HepG2 (cell line): Measurements from ENCODE around the gene CHRNB1. TPM values are rescaled to one million over a fixed set of nuclear protein-coding genes. Genes with fewer than 3 reads are reported as not detected.

Source experiments
- AGO2 ChIP-seq: fragments of 200-400 bp; formaldehyde crosslinking; optimal IDR thresholded peaks from 2 replicates; pipeline ENCODE3; 2017; ENCODE audit warnings: mild to moderate bottlenecking, low read depth, low read length, moderate library complexity
- GTF3A ChIP-seq: sonication (generic); formaldehyde crosslinking; conservative IDR thresholded peaks from 2 replicates; pipeline ENCODE4 v1.4.0; 2020; ENCODE audit warnings: mild to moderate bottlenecking, missing genetic modification reagents
- KLF11 ChIP-seq: IDR thresholded peaks from 2 replicates; pipeline ENCODE4 v1.6.1; 2016; ENCODE audit warnings: missing compliant biosample characterization
- MED8 ChIP-seq: sonication (generic); formaldehyde crosslinking; IDR thresholded peaks from 2 replicates; pipeline ENCODE4 v1.8.1; 2023; ENCODE audit warnings: mild to moderate bottlenecking, missing genetic modification reagents; ENCODE audit not compliant: insufficient replicate concordance
- PITX1 ChIP-seq: sonication (generic); formaldehyde crosslinking; IDR thresholded peaks from 2 replicates; pipeline ENCODE4 v1.5.1; 2020; ENCODE audit warnings: mild to moderate bottlenecking, missing genetic modification reagents
- PLRG1 ChIP-seq: fragments of 450-650 bp; conservative IDR thresholded peaks from 2 replicates; pipeline ENCODE4 v1.6.1; 2016
- PRDM10 ChIP-seq: sonication (generic); formaldehyde crosslinking; IDR thresholded peaks from 2 replicates; pipeline ENCODE4 v1.4.0; 2020; ENCODE audit warnings: low read depth, missing genetic modification reagents
- SIN3A ChIP-seq: IDR thresholded peaks from 2 replicates; pipeline ENCODE4 v1.6.1; 2011; ENCODE audit warnings: low read depth, mild to moderate bottlenecking, control low read depth, low read length, borderline replicate concordance
- TEAD3 ChIP-seq: optimal IDR thresholded peaks from 2 replicates; pipeline ENCODE3; 2016; ENCODE audit warnings: borderline replicate concordance
- TRIM24 ChIP-seq: sonication (generic); formaldehyde crosslinking; IDR thresholded peaks from 2 replicates; pipeline ENCODE4 v1.8.0; 2022; ENCODE audit warnings: mild to moderate bottlenecking, missing genetic modification reagents
- UBTF ChIP-seq: sonication (generic); formaldehyde crosslinking; IDR thresholded peaks from 2 replicates; pipeline ENCODE4 v1.4.0; 2020; ENCODE audit warnings: mild to moderate bottlenecking, missing genetic modification reagents
- ZMYM3 ChIP-seq: sonication (generic); formaldehyde crosslinking; IDR thresholded peaks from 2 replicates; pipeline ENCODE4 v1.5.1; 2020; ENCODE audit warnings: mild to moderate bottlenecking, missing genetic modification reagents
- ZNF20 ChIP-seq: sonication (generic); formaldehyde crosslinking; IDR thresholded peaks from 2 replicates; pipeline ENCODE4 v1.4.0; 2020; ENCODE audit warnings: mild to moderate bottlenecking, moderate library complexity, missing genetic modification reagents
- ZNF432 ChIP-seq: sonication (generic); formaldehyde crosslinking; IDR thresholded peaks from 2 replicates; pipeline ENCODE4 v1.5.0; 2020; ENCODE audit warnings: missing genetic modification reagents, mild to moderate bottlenecking, borderline replicate concordance
- ZNF562 ChIP-seq: sonication (generic); formaldehyde crosslinking; IDR thresholded peaks from 2 replicates; pipeline ENCODE4 v1.8.0; 2022; ENCODE audit warnings: missing genetic modification reagents, borderline replicate concordance
- ZNF597 ChIP-seq: sonication (generic); formaldehyde crosslinking; IDR thresholded peaks from 2 replicates; pipeline ENCODE4 v1.5.0; 2020; ENCODE audit warnings: missing genetic modification reagents
- ZSCAN12 ChIP-seq: sonication (generic); formaldehyde crosslinking; IDR thresholded peaks from 2 replicates; pipeline ENCODE4 v1.9.0; 2021; ENCODE audit warnings: mild to moderate bottlenecking, missing genetic modification reagents
- ZSCAN20 ChIP-seq: sonication (generic); formaldehyde crosslinking; IDR thresholded peaks from 2 replicates; pipeline ENCODE4 v1.4.0; 2020; ENCODE audit warnings: missing genetic modification reagents, mild to moderate bottlenecking, borderline replicate concordance
- polyA plus RNA-seq, 8 experiments: library from polyadenylated mRNA; depleted of rRNA in 3 of 8; stranded (reverse) in 7 of 8; unstranded in 1 of 8; fragments of >200 nt; fragmentation: Illumina TruSeq in 4 of 8; extraction: Trizol in 4 of 8; gene quantifications; 2 replicates each; pipeline versions ENCODE4 v1.2.1 to v1.2.3, GENCODE V29; 2011 to 2016; ENCODE audit warnings: low read depth in 4 of 8, missing spikeins in 1 of 8, mixed read lengths in 1 of 8; ENCODE audit not compliant: insufficient read depth in 1 of 8
- total RNA-seq, 5 experiments: library from RNA; depleted of rRNA; stranded (reverse); fragments of >200 nt; fragmentation: Illumina TruSeq; extraction: Trizol; gene quantifications; 2 replicates each; pipeline ENCODE4 v1.2.3, GENCODE V29; 2016; ENCODE audit warnings: low read depth in 1 of 5
- TF ChIP-seq, protein P1 (sequence below): sonication (generic); formaldehyde crosslinking; IDR thresholded peaks from 2 replicates; pipeline ENCODE4 v1.4.0; 2020; ENCODE audit warnings: missing genetic modification reagents
- TF ChIP-seq, protein P2 (sequence below): sonication (generic); formaldehyde crosslinking; IDR thresholded peaks from 2 replicates; pipeline ENCODE4 v1.5.1; 2020; ENCODE audit warnings: mild to moderate bottlenecking, missing genetic modification reagents, borderline replicate concordance

CHRNB1 gene
- total and polyA plus RNA-seq, 2 of the 13 experiments (the other 11 are each of a cell fraction or from before 2014, with no cell fraction given), result 5.4 to 33.7 TPM

DNA sequence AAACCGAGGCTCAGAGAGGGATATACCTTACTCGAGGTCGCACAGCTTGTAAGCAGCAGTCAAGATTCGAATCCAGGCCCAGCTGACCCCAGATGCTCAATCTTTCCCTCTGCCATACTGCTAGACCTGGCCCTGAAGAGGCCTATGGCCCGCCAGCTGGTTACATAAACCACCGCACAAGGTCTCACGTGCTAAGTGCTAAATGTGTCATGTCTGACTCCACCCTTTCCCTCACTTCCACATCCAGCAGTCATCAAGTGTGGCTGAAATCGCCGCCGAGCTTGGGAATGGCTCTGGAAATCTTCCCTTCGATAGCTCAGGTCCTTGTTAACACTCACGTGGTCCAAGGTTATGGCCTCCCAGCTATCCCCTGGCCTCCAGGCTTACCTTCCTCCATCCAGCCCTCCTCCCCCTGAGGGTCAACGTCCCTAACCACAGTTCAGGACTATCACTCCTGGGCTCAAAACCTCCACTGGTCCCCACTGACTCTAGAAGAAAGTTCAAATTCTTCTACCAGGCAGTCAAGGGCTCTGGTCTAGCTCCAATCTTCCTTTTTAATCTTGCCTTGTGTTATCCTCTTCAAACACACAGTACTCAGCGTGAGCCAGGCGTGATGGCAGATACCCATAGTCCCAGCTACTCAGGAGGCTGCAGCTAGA is 31.0 kb downstream of the CHRNB1 start (continued):
- TF ChIP-seq PRDM10 (CRISPR knock-in tag) (no peak), TRIM24 (CRISPR knock-in tag) (no peak), UBTF (CRISPR knock-in tag) (peak; percentile 26; the same call in 1 of the 2 replicates), KLF11 (CRISPR knock-in tag) (no peak), SIN3A (no peak), ZNF597 (CRISPR knock-in tag) (no peak), TEAD3 (CRISPR knock-in tag) (peak; percentile 28), PLRG1 (no peak), AGO2 (no peak), ZSCAN20 (CRISPR knock-in tag) (no peak), PITX1 (CRISPR knock-in tag) (no peak), ZSCAN12 (CRISPR knock-in tag) (no peak), ZNF432 (CRISPR knock-in tag) (no peak), MED8 (CRISPR knock-in tag) (no peak), ZNF562 (CRISPR knock-in tag) (no peak), ZMYM3 (peak; percentile 66), ZNF20 (CRISPR knock-in tag) (no peak), GTF3A (no peak)
- TF ChIP-seq, protein P1, sequence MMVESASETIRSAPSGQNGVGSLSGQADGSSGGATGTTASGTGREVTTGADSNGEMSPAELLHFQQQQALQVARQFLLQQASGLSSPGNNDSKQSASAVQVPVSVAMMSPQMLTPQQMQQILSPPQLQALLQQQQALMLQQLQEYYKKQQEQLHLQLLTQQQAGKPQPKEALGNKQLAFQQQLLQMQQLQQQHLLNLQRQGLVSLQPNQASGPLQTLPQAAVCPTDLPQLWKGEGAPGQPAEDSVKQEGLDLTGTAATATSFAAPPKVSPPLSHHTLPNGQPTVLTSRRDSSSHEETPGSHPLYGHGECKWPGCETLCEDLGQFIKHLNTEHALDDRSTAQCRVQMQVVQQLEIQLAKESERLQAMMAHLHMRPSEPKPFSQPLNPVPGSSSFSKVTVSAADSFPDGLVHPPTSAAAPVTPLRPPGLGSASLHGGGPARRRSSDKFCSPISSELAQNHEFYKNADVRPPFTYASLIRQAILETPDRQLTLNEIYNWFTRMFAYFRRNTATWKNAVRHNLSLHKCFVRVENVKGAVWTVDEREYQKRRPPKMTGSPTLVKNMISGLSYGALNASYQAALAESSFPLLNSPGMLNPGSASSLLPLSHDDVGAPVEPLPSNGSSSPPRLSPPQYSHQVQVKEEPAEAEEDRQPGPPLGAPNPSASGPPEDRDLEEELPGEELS (CRISPR knock-in tag), result no peak
- TF ChIP-seq, protein P2, sequence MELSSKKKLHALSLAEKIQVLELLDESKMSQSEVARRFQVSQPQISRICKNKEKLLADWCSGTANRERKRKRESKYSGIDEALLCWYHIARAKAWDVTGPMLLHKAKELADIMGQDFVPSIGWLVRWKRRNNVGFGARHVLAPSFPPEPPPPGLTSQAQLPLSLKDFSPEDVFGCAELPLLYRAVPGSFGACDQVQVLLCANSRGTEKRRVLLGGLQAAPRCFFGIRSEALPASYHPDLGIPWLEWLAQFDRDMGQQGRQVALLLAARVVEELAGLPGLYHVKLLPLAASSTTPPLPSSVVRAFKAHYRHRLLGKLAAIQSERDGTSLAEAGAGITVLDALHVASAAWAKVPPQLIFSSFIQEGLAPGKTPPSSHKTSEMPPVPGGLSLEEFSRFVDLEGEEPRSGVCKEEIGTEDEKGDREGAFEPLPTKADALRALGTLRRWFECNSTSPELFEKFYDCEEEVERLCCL (CRISPR knock-in tag), result no peak
